Right lobe of liver (tissue), 6 donors: ENCODE measurements around the gene ZBED2. TPM values are rescaled to one million over a fixed set of nuclear protein-coding genes. Genes with fewer than 3 reads are reported as not detected.

Experiments used
- ATAC-seq, 4 donors: fragments of 200-7000 bp; cut with Tn5 transposase; one replicate each; pipeline ENCODE4 v1.9.1; 2020; ENCODE audit warnings: mild to moderate bottlenecking in 4 of 4, moderate library complexity in 4 of 4
- DNase-seq, 3 donors: peaks; one replicate each; pipeline ENCODE4 v3.0.0-alpha.2; 2020
- H3K27ac ChIP-seq, 3 donors: fragments of 200-600 bp; one replicate each; pipeline ENCODE4 v1.8.0; 2022
- H3K27me3 ChIP-seq, 2 donors: fragments of 200-600 bp; one replicate each; pipeline ENCODE4 v1.8.0; 2022
- H3K36me3 ChIP-seq, 4 donors: fragments of 200-600 bp; sonication (generic) in 1 of 4; one replicate each; pipeline versions ENCODE4 v1.5.1 to v1.8.0; 2017 to 2022; ENCODE audit warnings: control low read depth in 1 of 4
- H3K4me1 ChIP-seq, 4 donors: fragments of 200-600 bp; sonication (generic) in 1 of 4; one replicate each; pipeline versions ENCODE4 v1.5.1 to v1.8.0; 2017 to 2022; ENCODE audit warnings: control low read depth in 1 of 4
- H3K4me3 ChIP-seq, 3 donors: fragments of 200-600 bp; one replicate each; pipeline ENCODE4 v1.8.0; 2022
- H3K9me3 ChIP-seq, 4 donors: fragments of 200-600 bp; sonication (generic) in 1 of 4; one replicate each; pipeline versions ENCODE4 v1.5.1 to v1.8.0; 2017 to 2022; ENCODE audit warnings: control low read depth in 1 of 4
- CTCF ChIP-seq, 4 donors: fragments of 200-600 bp in 3 of 4; fragments of 450-650 bp in 1 of 4; IDR thresholded peaks; one replicate each; pipeline versions ENCODE4 v1.5.1 to v1.8.0; 2016 to 2022; ENCODE audit warnings: antibody characterized with exemption in 4 of 4, mild to moderate bottlenecking in 2 of 4
- POLR2A ChIP-seq: fragments of 450-650 bp; IDR thresholded peaks from one replicate; pipeline ENCODE4 v1.6.1; 2017; ENCODE audit warnings: antibody characterized with exemption, mild to moderate bottlenecking
- WGBS: methylation state at CpG from one replicate; pipeline ENCODE4 v1.1.6; 2018; ENCODE audit warnings: low coverage, low lambda C conversion rate; ENCODE audit not compliant: insufficient coverage; ENCODE audit errors: missing lambda C conversion rate; 5-methylcytosine and 5-hydroxymethylcytosine counted together
- intact Hi-C, 2 donors: fragments of 100-400 bp; cut with DNase I; formaldehyde crosslinking; loops; one replicate each; pipeline versions ENCODE4 v1.11.2 to v1.14.1; 2022
- total RNA-seq, 6 experiments: library from RNA; depleted of rRNA in 2 of 6; stranded (reverse); fragments of >200 nt in 2 of 6; fragmentation: NEBNext Ultra II Directional in 3 of 6; extraction: Animal tissue kit (Norgen Biotek cat#: 25700) in 3 of 6; gene quantifications; one replicate each; pipeline versions ENCODE4 v1.1.0 to v1.2.4, GENCODE V29; 2016 to 2023
- donor health status: DM: no; HTN: yes; CAD: no.
- donor health status: DM: no; HTN: no; CAD: no.
- donor health status: DM: no; HTN: no; CAD: no.
- donor health status: DM: no; HTN: yes; CAD: no.
- donor health status: DM: no; HTN: yes; CAD: no.

Gene ZBED2
- total RNA-seq, 6 experiments from 2014 or later = not detected

GRCh38 chr3:111578867-111579266, 16.3 kb downstream of the ZBED2 start:
- 75% methylated on average over 4 of the region's 4 CpGs for WGBS
- ATAC-seq = no peak

GRCh38 chr3:111577798-111578685, 17.1 kb downstream of the ZBED2 start:
- DNase-seq = no peak
- H3K9me3 ChIP-seq = no peaks in the 10 kb centered on the region
- WGBS = 69% methylated on average over 4 of the region's 4 CpGs
- no peaks in the 10 kb centered on the region for H3K36me3 ChIP-seq
- intact Hi-C loops = no loop called here
- no peak for TF ChIP-seq POLR2A
- TF ChIP-seq CTCF (IDR thresholded peaks at IDR 0.05) = peak; percentile 19 to 40 (median 38)
- peak; percentile 48 to 86 (median 74) for ATAC-seq
- H3K4me3 ChIP-seq = no peak overlapping the region
- no peaks in the 10 kb centered on the region for H3K27me3 ChIP-seq
- no peaks in the 10 kb centered on the region for H3K4me1 ChIP-seq
- no peak overlapping the region for H3K27ac ChIP-seq

More at GRCh38 chr3:111578867-111579266, 16.3 kb downstream of the ZBED2 start:
- Histone ChIP-seq H3K4me1 (no peaks in the 10 kb centered on the region), H3K9me3 (no peaks in the 10 kb centered on the region), H3K27ac (no peak overlapping the region), H3K4me3 (no peak overlapping the region), H3K36me3 (no peaks in the 10 kb centered on the region), H3K27me3 (no peaks in the 10 kb centered on the region)
- TF ChIP-seq POLR2A (no peak), CTCF (IDR thresholded peaks at IDR 0.05) (no peak)
- intact Hi-C loops = no loop called here
- DNase-seq = no peak

- Histone ChIP-seq H3K27ac (no peak overlapping the region), H3K27me3 (no peaks in the 10 kb centered on the region), H3K9me3 (no peaks in the 10 kb centered on the region), H3K4me1 (no peaks in the 10 kb centered on the region), H3K4me3 (no peak overlapping the region), H3K36me3 (no peaks in the 10 kb centered on the region)
- 27% methylated on average over 1 of the region's 1 CpG for WGBS
- DNase-seq (no peak), ATAC-seq (no peak)
- no peak for TF ChIP-seq CTCF (IDR thresholded peaks at IDR 0.05)
- TF ChIP-seq POLR2A = no peak
- intact Hi-C loops = no loop called here
Measured at GRCh38 chr3:111577113-111577512, 18.0 kb downstream of the ZBED2 start.

GRCh38 chr3:111571907-111572460, 23.2 kb downstream of the ZBED2 start:
- Histone ChIP-seq H3K9me3 (no peaks in the 10 kb centered on the region), H3K4me3 (no peak overlapping the region), H3K27me3 (no peaks in the 10 kb centered on the region), H3K4me1 (no peaks in the 10 kb centered on the region), H3K27ac (no peak overlapping the region), H3K36me3 (no peaks in the 10 kb centered on the region)
- intact Hi-C loops = no loop called here
- no peak for ATAC-seq
- 83% methylated on average over 4 of the region's 6 CpGs for WGBS
- no peak for TF ChIP-seq POLR2A
- no peak for TF ChIP-seq CTCF (IDR thresholded peaks at IDR 0.05)
- DNase-seq = no peak
